Gastrocnemius medialis (tissue), 4 donors: ENCODE data around the gene COL6A3.

Source experiments
- POLR2A ChIP-seq, 2 donors: fragments of 450-650 bp; IDR thresholded peaks; one replicate each; pipeline ENCODE4 v1.6.1; 2017; ENCODE audit warnings: antibody characterized with exemption in 2 of 2, mild to moderate bottlenecking in 2 of 2, moderate library complexity in 2 of 2
- TF ChIP-seq, protein P1 (sequence below), 5 experiments: fragments of 450-650 bp in 3 of 5; fragments of 200-600 bp in 2 of 5; sonication (generic) in 2 of 5; IDR thresholded peaks in 4 of 5; conservative IDR thresholded peaks in 1 of 5; 1 replicate in 4 of 5; 2 replicates in 1 of 5; pipeline ENCODE4 v1.5.1; 2016 to 2019; ENCODE audit warnings: antibody characterized with exemption in 5 of 5, mild to moderate bottlenecking in 3 of 5, moderate library complexity in 3 of 5

DNA sequence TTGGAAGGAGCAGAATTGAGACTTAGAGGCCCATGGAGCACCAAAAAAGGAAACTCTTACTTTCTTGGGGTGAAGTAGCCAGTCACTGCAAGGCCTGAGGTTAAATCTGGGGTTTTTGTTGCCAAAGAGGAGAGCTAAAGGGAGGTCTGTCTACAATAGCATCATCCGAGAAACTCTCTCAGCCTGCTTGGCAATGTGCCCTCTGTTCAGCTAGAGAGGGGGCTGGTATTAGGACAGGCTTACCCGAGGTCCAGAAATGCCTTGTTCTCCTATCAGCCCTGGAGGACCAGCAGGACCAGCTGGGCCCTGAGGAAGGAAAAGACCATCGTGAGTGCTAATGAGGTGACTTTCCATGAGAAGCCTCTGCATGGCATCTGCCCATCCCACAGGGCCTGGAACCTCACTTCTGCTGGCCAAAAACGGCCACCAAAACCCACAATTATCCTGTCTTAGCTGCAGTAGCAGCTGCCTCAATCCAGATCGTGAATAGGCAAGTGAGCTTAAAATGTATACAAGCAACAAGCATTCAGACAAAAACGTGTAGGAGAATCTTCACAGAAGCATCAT lies 61.6 kb downstream of the COL6A3 start:
- no peak for TF ChIP-seq POLR2A (IDR thresholded peaks at IDR 0.05)
- TF ChIP-seq, protein P1, sequence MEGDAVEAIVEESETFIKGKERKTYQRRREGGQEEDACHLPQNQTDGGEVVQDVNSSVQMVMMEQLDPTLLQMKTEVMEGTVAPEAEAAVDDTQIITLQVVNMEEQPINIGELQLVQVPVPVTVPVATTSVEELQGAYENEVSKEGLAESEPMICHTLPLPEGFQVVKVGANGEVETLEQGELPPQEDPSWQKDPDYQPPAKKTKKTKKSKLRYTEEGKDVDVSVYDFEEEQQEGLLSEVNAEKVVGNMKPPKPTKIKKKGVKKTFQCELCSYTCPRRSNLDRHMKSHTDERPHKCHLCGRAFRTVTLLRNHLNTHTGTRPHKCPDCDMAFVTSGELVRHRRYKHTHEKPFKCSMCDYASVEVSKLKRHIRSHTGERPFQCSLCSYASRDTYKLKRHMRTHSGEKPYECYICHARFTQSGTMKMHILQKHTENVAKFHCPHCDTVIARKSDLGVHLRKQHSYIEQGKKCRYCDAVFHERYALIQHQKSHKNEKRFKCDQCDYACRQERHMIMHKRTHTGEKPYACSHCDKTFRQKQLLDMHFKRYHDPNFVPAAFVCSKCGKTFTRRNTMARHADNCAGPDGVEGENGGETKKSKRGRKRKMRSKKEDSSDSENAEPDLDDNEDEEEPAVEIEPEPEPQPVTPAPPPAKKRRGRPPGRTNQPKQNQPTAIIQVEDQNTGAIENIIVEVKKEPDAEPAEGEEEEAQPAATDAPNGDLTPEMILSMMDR (IDR thresholded peaks at IDR 0.05 in 4 of 5, conservative IDR thresholded peaks at IDR 0.05 in 1 of 5): no peak
